GM21367 (cell line): ENCODE data around the gene CRACR2A.

Source experiments
- ATAC-seq: cut with Tn5 transposase; IDR thresholded peaks from one replicate; pipeline ENCODE4 v1.9.1; 2021; ENCODE audit not compliant: unreplicated experiment

CRACR2A gene

GRCh38 chr12:3685830-3686229 is 67.1 kb downstream of the CRACR2A start:
- no peak for ATAC-seq

- ATAC-seq = no peak
Observed at GRCh38 chr12:3684449-3685051, 68.4 kb downstream of the CRACR2A start.

GRCh38 chr12:3683670-3684069 is 69.2 kb downstream of the CRACR2A start:
- no peak for ATAC-seq

GRCh38 chr12:3681595-3682061 is 71.3 kb downstream of the CRACR2A start:
- ATAC-seq = no peak

- ATAC-seq = no peak
Observed at GRCh38 chr12:3680919-3681594, 71.9 kb downstream of the CRACR2A start.

- no peak for ATAC-seq
Observed at GRCh38 chr12:3679831-3680230, 73.1 kb downstream of the CRACR2A start.

GRCh38 chr12:3677609-3678008 is 75.3 kb downstream of the CRACR2A start:
- ATAC-seq = no peak

- no peak for ATAC-seq
Observed at GRCh38 chr12:3673981-3674708, 78.8 kb downstream of the CRACR2A start.

GRCh38 chr12:3672113-3672509 is 80.8 kb downstream of the CRACR2A start:
- ATAC-seq = no peak

GRCh38 chr12:3671330-3672112 is 81.4 kb downstream of the CRACR2A start:
- ATAC-seq = no peak

- ATAC-seq = no peak
Observed at GRCh38 chr12:3670083-3670620, 82.8 kb downstream of the CRACR2A start.

- ATAC-seq = no peak
Observed at GRCh38 chr12:3669594-3669993, 83.3 kb downstream of the CRACR2A start.

GRCh38 chr12:3668479-3669165 is 84.3 kb downstream of the CRACR2A start:
- ATAC-seq = no peak

GRCh38 chr12:3667485-3667884 is 85.4 kb downstream of the CRACR2A start:
- ATAC-seq = no peak

- ATAC-seq = no peak
Observed at GRCh38 chr12:3666441-3666840, 86.5 kb downstream of the CRACR2A start.

GRCh38 chr12:3662521-3662921 is 90.4 kb downstream of the CRACR2A start:
- no peak for ATAC-seq

GRCh38 chr12:3661028-3661427 is 91.9 kb downstream of the CRACR2A start:
- no peak for ATAC-seq

- ATAC-seq = no peak
Observed at GRCh38 chr12:3658327-3659163, 94.4 kb downstream of the CRACR2A start.

- no peak for ATAC-seq
Observed at GRCh38 chr12:3656946-3657622, 95.8 kb downstream of the CRACR2A start.
